Limb (tissue), 2 donors: ENCODE results near the gene RTN1.

ENCODE experiments used
- DNase-seq, 2 donors: peaks; one replicate each; pipeline ENCODE4 v3.0.0-alpha.2; 2016; ENCODE audit errors: extremely low spot score in 2 of 2

The RTN1 gene

GRCh38 chr14:59870277-59871165 lies at the start of gene RTN1:
Gene RTN1 (minus strand): TSS chr14:59870776. CDS start chr14:59870630, 146 bp downstream.
- DNase-seq: peak; percentile 36 to 78

- DNase-seq: no peak
Observed at GRCh38 chr14:59920378-59920683, 49.8 kb upstream of the RTN1 start.

GRCh38 chr14:59919570-59920377 lies 49.2 kb upstream of the RTN1 start, which contains the start of gene LRRC9:
Gene LRRC9 (plus strand): TSS chr14:59920144.
- DNase-seq: peak; percentile 74 to 90

- peak in 1 of 2 donors; percentile 63 for DNase-seq
Observed at GRCh38 chr14:59918824-59919569, 48.4 kb upstream of the RTN1 start.

- DNase-seq: no peak
Observed at GRCh38 chr14:59913187-59913586, 42.6 kb upstream of the RTN1 start.

- no peak for DNase-seq
Observed at GRCh38 chr14:59912443-59912842, 41.9 kb upstream of the RTN1 start.

GRCh38 chr14:59905188-59905587 lies 34.6 kb upstream of the RTN1 start:
- no peak for DNase-seq

- no peak for DNase-seq
Observed at GRCh38 chr14:59904184-59904583, 33.6 kb upstream of the RTN1 start.

GRCh38 chr14:59900556-59900955 lies 30.0 kb upstream of the RTN1 start:
- no peak for DNase-seq

- DNase-seq: peak; percentile 11 to 39
Observed at GRCh38 chr14:59897757-59898383, 27.3 kb upstream of the RTN1 start.

GRCh38 chr14:59895721-59896120 lies 25.1 kb upstream of the RTN1 start:
- DNase-seq: no peak

GRCh38 chr14:59890676-59891075 lies 20.1 kb upstream of the RTN1 start:
- no peak for DNase-seq

- DNase-seq: no peak
Observed at GRCh38 chr14:59882957-59883356, 12.4 kb upstream of the RTN1 start.

- DNase-seq: no peak
Observed at GRCh38 chr14:59871166-59871495, 555 bp upstream of the RTN1 start.

GRCh38 chr14:59869381-59870255 lies 958 bp downstream of the RTN1 start:
- peak in 1 of 2 donors; percentile 34 for DNase-seq

GRCh38 chr14:59868021-59868420 lies 2.6 kb downstream of the RTN1 start:
- no peak for DNase-seq

GRCh38 chr14:59863806-59864525 lies 6.6 kb downstream of the RTN1 start:
- DNase-seq: no peak

GRCh38 chr14:59857328-59857727 lies 13.2 kb downstream of the RTN1 start:
- no peak for DNase-seq

- no peak for DNase-seq
Observed at GRCh38 chr14:59852350-59852749, 18.2 kb downstream of the RTN1 start.

- DNase-seq: no peak
Observed at GRCh38 chr14:59850458-59850857, 20.1 kb downstream of the RTN1 start.
